Activated CD8-positive, alpha-beta T cell treated with anti-CD3 and anti-CD28 coated beads for 36 hours (primary cell): Measurements from ENCODE around the gene FHAD1. TPM values are rescaled to one million over a fixed set of nuclear protein-coding genes. Genes with fewer than 3 reads are reported as not detected.

Experiments used
- ATAC-seq: fragments of 200-7000 bp; cut with Tn5 transposase; one replicate; pipeline ENCODE4 v1.10.0; 2021; ENCODE audit warnings: mild to moderate bottlenecking, moderate library complexity
- CTCF ChIA-PET: fragments of 350-600 bp; sonication (Branson Sonifier 250); formaldehyde crosslinking; loops from one replicate; lab custom pipeline; 2021; ENCODE audit warnings: antibody characterized with exemption; lab: Charles Lee
- POLR2A ChIA-PET: fragments of 350-600 bp; sonication (Branson Sonifier 250); formaldehyde crosslinking; loops from one replicate; lab custom pipeline; 2021; ENCODE audit warnings: antibody characterized with exemption; lab: Charles Lee
- DNase-seq: peaks from one replicate; pipeline ENCODE4 v3.0.0-alpha.2; 2020
- H3K27ac Mint-ChIP-seq: one replicate; pipeline ENCODE4 v1.8.0; 2021; ENCODE audit warnings: mild to moderate bottlenecking, mixed read lengths
- H3K27me3 Mint-ChIP-seq: one replicate; pipeline ENCODE4 v1.8.0; 2021; ENCODE audit warnings: mixed read lengths
- H3K36me3 Mint-ChIP-seq: one replicate; pipeline ENCODE4 v1.8.0; 2021; ENCODE audit warnings: low read depth, mixed read lengths
- H3K4me1 Mint-ChIP-seq: one replicate; pipeline ENCODE4 v1.8.0; 2021; ENCODE audit warnings: low read depth, mixed read lengths
- H3K4me3 Mint-ChIP-seq: one replicate; pipeline ENCODE4 v1.8.0; 2021; ENCODE audit warnings: mild to moderate bottlenecking, moderate library complexity, mixed read lengths
- H3K9me3 Mint-ChIP-seq: one replicate; pipeline ENCODE4 v1.8.0; 2021; ENCODE audit warnings: mixed read lengths
- CTCF ChIP-seq: fragments of 200-600 bp; IDR thresholded peaks from one replicate; pipeline ENCODE4 v1.8.0; 2022; ENCODE audit warnings: antibody characterized with exemption, mild to moderate bottlenecking
- intact Hi-C: fragments of 100-400 bp; cut with micrococcal nuclease; formaldehyde crosslinking; loops from one replicate; pipeline ENCODE4 v1.10.0; 2022
- total RNA-seq, 2 experiments: library from RNA; stranded (reverse); gene quantifications; one replicate each; pipeline ENCODE4 v1.2.3, GENCODE V29; 2021

FHAD1 gene
- total RNA-seq, 2 experiments from 2014 or later: 0.07 to 0.16 TPM

- no peak for ATAC-seq
- no peak overlapping the region for H3K27ac Mint-ChIP-seq
- no peak for TF ChIP-seq CTCF
- H3K36me3 Mint-ChIP-seq: no peaks in the 10 kb centered on the region
- H3K9me3 Mint-ChIP-seq: peaks cover 5% of the 10 kb centered on the region
- peaks cover 6% of the 10 kb centered on the region for H3K27me3 Mint-ChIP-seq
- ChIA-PET POLR2A (interaction anchor here (1.7 kb wide), 1 partner anchor 10 kb away, joined by 5 read pairs; no protein-coding TSS in a partner anchor), CTCF (interaction anchor here (1.5 kb wide), 1 partner anchor 81 kb away, joined by 7 read pairs; no protein-coding TSS in a partner anchor)
- intact Hi-C loops: no loop called here
- no peak overlapping the region for H3K4me3 Mint-ChIP-seq
- DNase-seq: no peak
- H3K4me1 Mint-ChIP-seq: peaks cover 3% of the 10 kb centered on the region
Measured at GRCh38 chr1:15403962-15404580, 157.0 kb downstream of the FHAD1 start.

GRCh38 chr1:15405106-15405850 is 158.3 kb downstream of the FHAD1 start:
- no peaks in the 10 kb centered on the region for H3K36me3 Mint-ChIP-seq
- peaks cover 9% of the 10 kb centered on the region for H3K27me3 Mint-ChIP-seq
- DNase-seq (no peak), ATAC-seq (no peak)
- H3K9me3 Mint-ChIP-seq: no peaks in the 10 kb centered on the region
- no peak for TF ChIP-seq CTCF
- ChIA-PET CTCF (interaction anchor here (1.5 kb wide), 1 partner anchor 82 kb away, joined by 7 read pairs; no protein-coding TSS in a partner anchor), POLR2A (interaction anchor here (1.3 kb wide), 1 partner anchor 10 kb away, joined by 3 read pairs; no protein-coding TSS in a partner anchor)
- intact Hi-C loops: no loop called here
- peaks cover 5% of the 10 kb centered on the region for H3K4me1 Mint-ChIP-seq
- no peak overlapping the region for H3K27ac Mint-ChIP-seq
- H3K4me3 Mint-ChIP-seq: no peak overlapping the region

DNA sequence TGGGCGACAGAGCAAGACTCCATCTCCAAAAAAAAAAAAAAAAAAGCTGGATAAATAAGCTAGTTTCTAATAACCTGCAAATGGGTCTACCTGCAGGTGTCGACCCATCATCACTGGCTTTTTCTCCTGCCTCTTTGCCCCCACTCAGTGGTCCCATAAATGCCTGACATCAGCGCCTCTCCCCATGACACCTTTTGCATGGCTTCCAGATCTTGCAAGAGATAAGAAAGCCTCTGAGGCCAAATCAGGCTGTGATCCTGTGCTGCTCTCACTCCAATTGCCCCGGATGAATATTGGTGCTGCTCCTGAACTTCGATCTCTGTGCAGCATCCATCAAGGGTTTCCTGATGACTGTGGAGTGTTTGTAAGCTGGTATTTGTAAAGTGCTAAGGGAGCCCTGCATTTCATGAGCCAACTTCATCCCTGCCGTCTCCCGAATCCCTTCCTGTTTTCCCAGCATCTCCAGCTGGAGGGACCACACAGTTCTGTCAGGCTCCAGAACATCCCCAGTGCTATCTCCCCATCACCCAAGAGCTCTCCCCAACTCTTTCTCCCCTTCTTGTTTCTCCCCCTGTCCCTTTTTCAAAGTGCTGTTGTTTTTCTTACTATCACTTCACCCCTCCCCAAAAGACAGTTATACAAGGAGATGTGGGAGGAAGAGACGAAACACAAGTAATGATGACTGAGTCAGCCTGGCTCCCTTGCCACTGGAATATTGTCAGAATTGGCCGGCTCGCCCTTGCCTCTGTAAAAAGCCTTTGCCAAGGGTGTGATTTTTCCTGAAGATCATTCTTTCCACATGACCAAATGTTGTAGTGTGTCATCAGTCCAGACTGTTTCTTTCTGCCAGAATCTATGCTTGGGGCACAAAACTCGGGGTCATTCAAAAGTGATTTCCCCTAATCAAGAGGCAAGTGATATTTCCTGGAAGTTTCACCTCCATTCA is 159.9 kb downstream of the FHAD1 start:
- no peak overlapping the region for H3K4me3 Mint-ChIP-seq
- intact Hi-C loops: no loop called here
- DNase-seq: no peak
- no peak overlapping the region for H3K27ac Mint-ChIP-seq
- peaks cover 11% of the 10 kb centered on the region for H3K4me1 Mint-ChIP-seq
- ChIA-PET POLR2A (interaction anchor here (0.6 kb wide), 1 partner anchor 15 kb away, joined by 3 read pairs; no protein-coding TSS in a partner anchor), CTCF (interaction anchor here (1.2 to 1.5 kb wide), 2 partner anchors 10 to 83 kb away, joined by 4 to 6 read pairs; no protein-coding TSS in a partner anchor)
- no peak for TF ChIP-seq CTCF
- H3K36me3 Mint-ChIP-seq: peaks cover 2% of the 10 kb centered on the region
- H3K27me3 Mint-ChIP-seq: peaks cover 9% of the 10 kb centered on the region
- no peak for ATAC-seq
- no peaks in the 10 kb centered on the region for H3K9me3 Mint-ChIP-seq

DNA sequence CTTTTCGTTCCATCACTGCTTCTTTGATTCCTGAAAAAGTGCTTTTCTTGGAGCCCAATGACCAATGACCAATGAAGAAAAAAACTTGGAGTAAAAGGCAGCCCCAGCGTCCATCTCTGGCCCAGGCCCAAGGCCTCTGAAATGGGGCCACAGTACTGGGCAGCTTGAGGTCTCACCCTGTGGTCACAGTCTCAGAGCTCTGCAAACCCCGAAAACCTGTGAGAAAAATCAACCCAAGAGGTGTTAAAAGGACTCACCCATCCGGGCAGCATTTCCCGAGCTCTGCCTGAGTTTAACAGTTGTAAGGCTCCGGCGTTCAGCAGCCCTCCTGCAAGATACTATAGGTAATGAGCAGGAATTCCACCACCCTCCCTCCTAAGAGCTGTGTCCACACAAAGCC is 160.6 kb downstream of the FHAD1 start:
- POLR2A ChIA-PET: no interaction called here
- Mint-ChIP-seq H3K4me3 (no peak overlapping the region), H3K27me3 (peaks cover 9% of the 10 kb centered on the region), H3K36me3 (peaks cover 6% of the 10 kb centered on the region), H3K27ac (no peak overlapping the region), H3K9me3 (no peaks in the 10 kb centered on the region), H3K4me1 (peaks cover 18% of the 10 kb centered on the region)
- DNase-seq (no peak), ATAC-seq (no peak)
- TF ChIP-seq CTCF: no peak
- CTCF ChIA-PET: interaction anchor here (1.2 to 1.5 kb wide), 2 partner anchors 9 to 84 kb away, joined by 4 to 6 read pairs; no protein-coding TSS in a partner anchor
- intact Hi-C loops: no loop called here
